H9 (cell line): ENCODE data around the gene NGF. TPM values are rescaled to one million over a fixed set of nuclear protein-coding genes. Genes with fewer than 3 reads are reported as not detected.

Experiments used
- DNase-seq: peaks from one replicate; pipeline ENCODE4 v3.0.0-alpha.2; 2017
- H2AFZ ChIP-seq: one replicate; pipeline ENCODE4 v1.6.1; 2013; ENCODE audit warnings: mild to moderate bottlenecking, low read length, control low read depth, moderate library complexity
- H2AK5ac ChIP-seq: 2 replicates; pipeline ENCODE4 v1.6.1; 2013; ENCODE audit warnings: low read length, control low read depth, mixed read lengths; ENCODE audit not compliant: insufficient read length
- H2BK120ac ChIP-seq: one replicate; pipeline ENCODE4 v1.6.1; 2013; ENCODE audit warnings: low read depth, mild to moderate bottlenecking, low read length, control low read depth, inconsistent platforms; ENCODE audit not compliant: poor library complexity, severe bottlenecking
- H2BK12ac ChIP-seq: 2 replicates; pipeline ENCODE4 v1.6.1; 2013; ENCODE audit warnings: low read length, control low read depth, mixed read lengths, low read depth; ENCODE audit not compliant: insufficient read length
- H2BK15ac ChIP-seq: 2 replicates; pipeline ENCODE4 v1.6.1; 2013; ENCODE audit warnings: low read depth, low read length, control low read depth
- H2BK20ac ChIP-seq: one replicate; pipeline ENCODE4 v1.6.1; 2013; ENCODE audit warnings: low read depth, mild to moderate bottlenecking, low read length, control low read depth, inconsistent platforms; ENCODE audit not compliant: poor library complexity, severe bottlenecking
- H2BK5ac ChIP-seq: 2 replicates; pipeline ENCODE4 v1.6.1; 2013; ENCODE audit warnings: low read length, control low read depth, mixed read lengths; ENCODE audit not compliant: insufficient read length
- H3K14ac ChIP-seq: 2 replicates; pipeline ENCODE4 v1.6.1; 2013; ENCODE audit warnings: low read length, control low read depth; ENCODE audit not compliant: insufficient read depth
- H3K18ac ChIP-seq: 2 replicates; pipeline ENCODE4 v1.6.1; 2013; ENCODE audit warnings: low read depth, mild to moderate bottlenecking, mixed read lengths, low read length, control low read depth; ENCODE audit not compliant: insufficient read length
- H3K23ac ChIP-seq: 2 replicates; pipeline ENCODE4 v1.6.1; 2013; ENCODE audit warnings: low read length, control low read depth, mixed read lengths, low read depth; ENCODE audit not compliant: insufficient read length
- H3K23me2 ChIP-seq: 2 replicates; pipeline ENCODE4 v1.6.1; 2013; ENCODE audit warnings: low read depth, mild to moderate bottlenecking, mixed read lengths, low read length, control low read depth; ENCODE audit not compliant: insufficient read length, poor library complexity, severe bottlenecking
- H3K27ac ChIP-seq: 2 replicates; pipeline ENCODE4 v1.5.1; 2013; ENCODE audit warnings: low read length, control low read depth, mixed read lengths, low read depth; ENCODE audit not compliant: insufficient read length
- H3K27me3 ChIP-seq: 2 replicates; pipeline ENCODE4 v1.6.1; 2013; ENCODE audit warnings: low read length, control low read depth, inconsistent platforms; ENCODE audit not compliant: insufficient read depth
- H3K4ac ChIP-seq: 2 replicates; pipeline ENCODE4 v1.6.1; 2013; ENCODE audit warnings: low read depth, mild to moderate bottlenecking, control low read depth, inconsistent platforms, low read length, moderate library complexity
- H3K4me1 ChIP-seq: 2 replicates; pipeline ENCODE4 v1.6.1; 2013; ENCODE audit warnings: low read length, control low read depth, inconsistent platforms; ENCODE audit not compliant: insufficient read depth
- H3K4me2 ChIP-seq: 2 replicates; pipeline ENCODE4 v1.6.1; 2013; ENCODE audit warnings: low read length, control low read depth, mixed read lengths; ENCODE audit not compliant: insufficient read length, insufficient read depth
- H3K56ac ChIP-seq: 2 replicates; pipeline ENCODE4 v1.6.1; 2013; ENCODE audit warnings: low read depth, mild to moderate bottlenecking, mixed read lengths, low read length, control low read depth; ENCODE audit not compliant: insufficient read length
- H3K79me1 ChIP-seq: 2 replicates; pipeline ENCODE4 v1.6.1; 2013; ENCODE audit warnings: low read depth, mild to moderate bottlenecking, moderate library complexity, low read length, control low read depth, inconsistent platforms; ENCODE audit not compliant: insufficient read depth, poor library complexity, severe bottlenecking
- H3K79me2 ChIP-seq: 2 replicates; pipeline ENCODE4 v1.6.1; 2013; ENCODE audit warnings: low read length, control low read depth, inconsistent platforms; ENCODE audit not compliant: insufficient read depth
- H3K9ac ChIP-seq: 2 replicates; pipeline ENCODE4 v1.6.1; 2013; ENCODE audit warnings: low read length, control low read depth, mixed read lengths; ENCODE audit not compliant: insufficient read length; ENCODE audit errors: extremely low read depth
- H3K9me3 ChIP-seq: one replicate; pipeline ENCODE4 v1.6.1; 2013; ENCODE audit warnings: low read depth, low read length, inconsistent platforms; ENCODE audit not compliant: control insufficient read depth
- H3T11ph ChIP-seq: one replicate; pipeline ENCODE4 v1.6.1; 2013; ENCODE audit warnings: mild to moderate bottlenecking, low read length, control low read depth, inconsistent platforms
- H4K20me1 ChIP-seq: one replicate; pipeline ENCODE4 v1.6.1; 2013; ENCODE audit not compliant: control insufficient read depth, insufficient read length, insufficient read depth
- H4K5ac ChIP-seq: 2 replicates; pipeline ENCODE4 v1.6.1; 2013; ENCODE audit warnings: low read depth, mild to moderate bottlenecking, mixed read lengths, low read length, control low read depth; ENCODE audit not compliant: insufficient read length
- H4K8ac ChIP-seq: replicated peaks from 2 replicates; pipeline ENCODE4 v1.6.1; 2013; ENCODE audit warnings: low read length, control low read depth, mixed read lengths, low read depth; ENCODE audit not compliant: insufficient read length
- H4K91ac ChIP-seq: 2 replicates; pipeline ENCODE4 v1.6.1; 2013; ENCODE audit warnings: low read depth, mild to moderate bottlenecking, moderate library complexity, mixed read lengths, low read length, control low read depth; ENCODE audit not compliant: insufficient read length
- H3K27ac Mint-ChIP-seq, 3 experiments: 2 replicates in 2 of 3; 3 replicates in 1 of 3; pipeline ENCODE4 v1.8.0; 2020 to 2021; ENCODE audit warnings: mixed read lengths in 3 of 3, mild to moderate bottlenecking in 1 of 3, moderate library complexity in 1 of 3
- H3K27me3 Mint-ChIP-seq: 2 replicates; pipeline ENCODE4 v1.8.0; 2021; ENCODE audit warnings: low read depth, mild to moderate bottlenecking, moderate library complexity, mixed read lengths
- H3K36me3 Mint-ChIP-seq, 3 experiments: 2 replicates in 2 of 3; 3 replicates in 1 of 3; pipeline ENCODE4 v1.8.0; 2020 to 2021; ENCODE audit warnings: low read depth in 3 of 3, mixed read lengths in 3 of 3; ENCODE audit not compliant: insufficient read depth in 1 of 3
- H3K4me1 Mint-ChIP-seq, 2 experiments: 2 replicates each; pipeline ENCODE4 v1.8.0; 2020; ENCODE audit warnings: mixed read lengths in 2 of 2
- H3K4me3 Mint-ChIP-seq, 2 experiments: 2 replicates in 1 of 2; 3 replicates in 1 of 2; pipeline ENCODE4 v1.8.0; 2020 to 2021; ENCODE audit warnings: mild to moderate bottlenecking in 2 of 2, mixed read lengths in 2 of 2, moderate library complexity in 1 of 2
- H3K9me3 Mint-ChIP-seq, 2 experiments: 2 replicates in 1 of 2; 3 replicates in 1 of 2; pipeline ENCODE4 v1.8.0; 2020; ENCODE audit warnings: mild to moderate bottlenecking in 2 of 2, mixed read lengths in 2 of 2, moderate library complexity in 1 of 2
- CTCF ChIP-seq: fragments of 200-600 bp; sonication (generic); conservative IDR thresholded peaks from 3 replicates; pipeline ENCODE4 v1.8.0; 2021; ENCODE audit warnings: antibody characterized with exemption, mild to moderate bottlenecking
- WGBS: extraction: QIAGEN DNeasy Blood & Tissue Kit; methylation state at CpG from one replicate; pipeline ENCODE4 v1.1.7; 2013; ENCODE audit warnings: missing lambda C conversion rate, low lambda C conversion rate, mixed read lengths; ENCODE audit not compliant: insufficient read length; ENCODE audit errors: extremely low coverage; 5-methylcytosine and 5-hydroxymethylcytosine counted together
- total RNA-seq: library from RNA; stranded (reverse); gene quantifications from 2 replicates; pipeline ENCODE4 v1.2.1, GENCODE V29; 2021

NGF gene
- total RNA-seq, 1 experiment from 2014 or later = 0.22 TPM

- H3K27me3 Mint-ChIP-seq = no peaks in the 10 kb centered on the region
- Histone ChIP-seq H4K8ac (no peak overlapping the region), H4K20me1 (no peaks in the 10 kb centered on the region), H3K27me3 (no peaks in the 10 kb centered on the region), H2BK5ac (no peak overlapping the region), H3K23me2 (no peaks in the 10 kb centered on the region), H3K27ac (no peak overlapping the region), H3K56ac (no peak overlapping the region), H4K91ac (no peak overlapping the region), H2BK120ac (no peak overlapping the region), H3K9me3 (no peaks in the 10 kb centered on the region), H3K4me1 (no peaks in the 10 kb centered on the region), H2BK20ac (no peak overlapping the region), H3K9ac (no peak overlapping the region), H2BK15ac (no peak overlapping the region), H4K5ac (no peak overlapping the region), H3T11ph (no peak overlapping the region), H3K23ac (no peak overlapping the region), H3K4ac (no peak overlapping the region), H2BK12ac (no peak overlapping the region), H3K79me2 (no peaks in the 10 kb centered on the region), H2AK5ac (no peak overlapping the region), H3K4me2 (no peak overlapping the region), H2AFZ (no peak overlapping the region), H3K18ac (no peak overlapping the region), H3K79me1 (no peaks in the 10 kb centered on the region), H3K14ac (no peak overlapping the region)
- H3K4me1 Mint-ChIP-seq = peaks cover 3 to 8% of the 10 kb centered on the region in 2 experiments; a peak in 2 of 4 replicates
- peaks cover 5 to 10% of the 10 kb centered on the region in 2 experiments; a peak in 3 of 5 replicates for H3K9me3 Mint-ChIP-seq
- no CpG with 5 or more reads among the region's 3 CpGs for WGBS
- DNase-seq = no peak
- no peak for TF ChIP-seq CTCF
- no peak overlapping the region for H3K4me3 Mint-ChIP-seq
- no peak overlapping the region for H3K27ac Mint-ChIP-seq
- peaks cover 0 to 2% (median 0%) of the 10 kb centered on the region in 3 experiments; a peak in 2 of 7 replicates for H3K36me3 Mint-ChIP-seq
Measured at GRCh38 chr1:115240297-115240696, 97.8 kb downstream of the NGF start.
